HepG2 (cell line): Measurements from ENCODE around the gene IER5L. TPM values are rescaled to one million over a fixed set of nuclear protein-coding genes. Genes with fewer than 3 reads are reported as not detected.
A peak's percentile ranks its signal among the peaks of the same experiment; 100 is the strongest.

ENCODE experiments used
- ATAC-seq: fragments of 200-7000 bp; cut with Tn5 transposase; 3 replicates; pipeline ENCODE4 v1.9.1; 2020; ENCODE audit warnings: mild to moderate bottlenecking, moderate library complexity
- BruUV-seq: library from RNA; stranded (reverse); fragments of 400-500 nt; replicated peaks from 2 replicates; lab custom pipeline; 2021; lab: Mats Ljungman, UMichigan
- CTCF ChIA-PET: fragments of 300-600 bp; formaldehyde crosslinking; extraction: SDS; loops from one replicate; lab custom pipeline; 2021; ENCODE audit warnings: low total read pairs, inconsistent platforms, low intra/inter-chr PET ratio; lab: Yijun Ruan, JAX
- POLR2A ChIA-PET: fragments of 350-600 bp; sonication (Branson Sonifier 250); formaldehyde crosslinking; loops from one replicate; lab custom pipeline; 2020; ENCODE audit warnings: antibody characterized with exemption, inconsistent platforms; lab: Yijun Ruan, JAX
- DNase-seq: peaks from one replicate; pipeline ENCODE4 v3.0.0-alpha.2; 2015; ENCODE audit warnings: low spot score
- FAIRE-seq: peaks from 3 replicates; lab custom pipeline; 2011; peaks lifted over from hg19 to GRCh38; lab: Jason Lieb, UNC
- H2AFZ ChIP-seq: one replicate; pipeline ENCODE4 v1.6.1; 2011; ENCODE audit warnings: low read length, inconsistent platforms
- H3K27ac ChIP-seq: fragments of 300-600 bp; 3 replicates; pipeline ENCODE4 v1.8.0; 2011; ENCODE audit warnings: mixed run types, mild to moderate bottlenecking, mixed read lengths, low read length, inconsistent platforms; ENCODE audit not compliant: insufficient read depth; ENCODE audit errors: extremely low read length
- H3K27me3 ChIP-seq, 2 experiments: fragments of 200-600 bp in 1 of 2; 2 replicates in 1 of 2; 3 replicates in 1 of 2; pipeline versions ENCODE4 v1.6.0 to v1.8.0; 2011; ENCODE audit warnings: low read length in 2 of 2, mild to moderate bottlenecking in 2 of 2, moderate library complexity in 2 of 2, inconsistent platforms in 1 of 2; ENCODE audit not compliant: insufficient read depth in 2 of 2, control insufficient read depth in 1 of 2
- H3K36me3 ChIP-seq, 2 experiments: fragments of 200-600 bp in 1 of 2; replicated peaks in 1 of 2; 2 replicates in 1 of 2; 3 replicates in 1 of 2; pipeline versions ENCODE4 v1.5.1 to v1.8.0; 2011; ENCODE audit warnings: low read length in 2 of 2, inconsistent platforms in 1 of 2; ENCODE audit not compliant: insufficient read depth in 2 of 2, control insufficient read depth in 1 of 2
- H3K4me1 ChIP-seq: 2 replicates; pipeline ENCODE4 v1.5.1; 2012; ENCODE audit warnings: low read length, inconsistent platforms; ENCODE audit not compliant: insufficient read depth
- H3K4me2 ChIP-seq: 2 replicates; pipeline ENCODE4 v1.6.0; 2011; ENCODE audit warnings: low read depth, low read length, inconsistent platforms
- H3K4me3 ChIP-seq, 3 experiments: fragments of 200-600 bp in 1 of 3; sonication (generic), shearing (Covaris generic) in 1 of 3; replicated peaks in 1 of 3; 2 replicates each; pipeline ENCODE4 v1.5.1; 2011 to 2016; ENCODE audit warnings: low read length in 3 of 3, inconsistent platforms in 2 of 3, low read depth in 2 of 3, mild to moderate bottlenecking in 2 of 3, control low read depth in 1 of 3, mixed read lengths in 1 of 3; ENCODE audit not compliant: insufficient read depth in 1 of 3
- H3K79me2 ChIP-seq: one replicate; pipeline ENCODE4 v1.6.1; 2011; ENCODE audit warnings: low read length, inconsistent platforms; ENCODE audit not compliant: insufficient read depth
- H3K9ac ChIP-seq: 2 replicates; pipeline ENCODE4 v1.6.0; 2011; ENCODE audit warnings: mild to moderate bottlenecking, low read depth, low read length, inconsistent platforms; ENCODE audit not compliant: insufficient read depth
- H3K9me3 ChIP-seq: 2 replicates; pipeline ENCODE4 v1.5.1; 2012; ENCODE audit warnings: mild to moderate bottlenecking, low read length
- H4K20me1 ChIP-seq: 2 replicates; pipeline ENCODE4 v1.6.0; 2011; ENCODE audit warnings: inconsistent platforms, mild to moderate bottlenecking, low read length, moderate library complexity; ENCODE audit not compliant: insufficient read depth
- NFE2L1 ChIP-seq: sonication (generic); formaldehyde crosslinking; IDR thresholded peaks from 2 replicates; pipeline ENCODE4 v1.4.0; 2020; ENCODE audit warnings: missing genetic modification reagents, mild to moderate bottlenecking, borderline replicate concordance
- RBM39 ChIP-seq: fragments of 200-400 bp; formaldehyde crosslinking; IDR thresholded peaks from one replicate; pipeline ENCODE4 v1.6.1; 2018; ENCODE audit warnings: antibody characterized with exemption, mild to moderate bottlenecking, low read depth, low read length; ENCODE audit not compliant: poor library complexity, severe bottlenecking
- TEAD2 ChIP-seq: sonication (generic); formaldehyde crosslinking; IDR thresholded peaks from 2 replicates; pipeline ENCODE4 v1.9.0; 2021; ENCODE audit warnings: missing genetic modification reagents
- ZKSCAN5 ChIP-seq: sonication (generic); formaldehyde crosslinking; IDR thresholded peaks from 2 replicates; pipeline ENCODE4 v1.5.1; 2020; ENCODE audit warnings: mild to moderate bottlenecking, missing genetic modification reagents
- ZNF607 ChIP-seq: sonication (generic); formaldehyde crosslinking; IDR thresholded peaks from 2 replicates; pipeline ENCODE4 v1.5.1; 2020; ENCODE audit warnings: missing genetic modification reagents, mild to moderate bottlenecking, borderline replicate concordance
- WGBS: methylation state at CpG from one replicate; pipeline ENCODE4 v1.1.6; 2017; ENCODE audit warnings: low lambda C conversion rate; 5-methylcytosine and 5-hydroxymethylcytosine counted together
- in situ Hi-C: cut with HindIII; loops from 2 replicates; pipeline ENCODE4 v1.10.0; 2017; ENCODE audit warnings: low pct_unique_long_range_greater_than_20kb; ENCODE audit not compliant: extremely low pct_ligation_motif_present
- intact Hi-C: fragments of 100-400 bp; cut with micrococcal nuclease; formaldehyde crosslinking; loops from one replicate; pipeline ENCODE4 v1.10.0; 2022; ENCODE audit not compliant: unreplicated experiment
- polyA plus RNA-seq, 8 experiments: library from polyadenylated mRNA; depleted of rRNA in 3 of 8; stranded (reverse) in 7 of 8; unstranded in 1 of 8; fragments of >200 nt; fragmentation: Illumina TruSeq in 4 of 8; extraction: Trizol in 4 of 8; gene quantifications; 2 replicates each; pipeline versions ENCODE4 v1.2.1 to v1.2.3, GENCODE V29; 2011 to 2016; ENCODE audit warnings: low read depth in 4 of 8, missing spikeins in 1 of 8, mixed read lengths in 1 of 8; ENCODE audit not compliant: insufficient read depth in 1 of 8
- total RNA-seq, 5 experiments: library from RNA; depleted of rRNA; stranded (reverse); fragments of >200 nt; fragmentation: Illumina TruSeq; extraction: Trizol; gene quantifications; 2 replicates each; pipeline ENCODE4 v1.2.3, GENCODE V29; 2016; ENCODE audit warnings: low read depth in 1 of 5

Gene IER5L
- total and polyA plus RNA-seq, 2 of the 13 experiments (the other 11 are each of a cell fraction or from before 2014, with no cell fraction given) = 1.8 to 3.3 TPM

DNA sequence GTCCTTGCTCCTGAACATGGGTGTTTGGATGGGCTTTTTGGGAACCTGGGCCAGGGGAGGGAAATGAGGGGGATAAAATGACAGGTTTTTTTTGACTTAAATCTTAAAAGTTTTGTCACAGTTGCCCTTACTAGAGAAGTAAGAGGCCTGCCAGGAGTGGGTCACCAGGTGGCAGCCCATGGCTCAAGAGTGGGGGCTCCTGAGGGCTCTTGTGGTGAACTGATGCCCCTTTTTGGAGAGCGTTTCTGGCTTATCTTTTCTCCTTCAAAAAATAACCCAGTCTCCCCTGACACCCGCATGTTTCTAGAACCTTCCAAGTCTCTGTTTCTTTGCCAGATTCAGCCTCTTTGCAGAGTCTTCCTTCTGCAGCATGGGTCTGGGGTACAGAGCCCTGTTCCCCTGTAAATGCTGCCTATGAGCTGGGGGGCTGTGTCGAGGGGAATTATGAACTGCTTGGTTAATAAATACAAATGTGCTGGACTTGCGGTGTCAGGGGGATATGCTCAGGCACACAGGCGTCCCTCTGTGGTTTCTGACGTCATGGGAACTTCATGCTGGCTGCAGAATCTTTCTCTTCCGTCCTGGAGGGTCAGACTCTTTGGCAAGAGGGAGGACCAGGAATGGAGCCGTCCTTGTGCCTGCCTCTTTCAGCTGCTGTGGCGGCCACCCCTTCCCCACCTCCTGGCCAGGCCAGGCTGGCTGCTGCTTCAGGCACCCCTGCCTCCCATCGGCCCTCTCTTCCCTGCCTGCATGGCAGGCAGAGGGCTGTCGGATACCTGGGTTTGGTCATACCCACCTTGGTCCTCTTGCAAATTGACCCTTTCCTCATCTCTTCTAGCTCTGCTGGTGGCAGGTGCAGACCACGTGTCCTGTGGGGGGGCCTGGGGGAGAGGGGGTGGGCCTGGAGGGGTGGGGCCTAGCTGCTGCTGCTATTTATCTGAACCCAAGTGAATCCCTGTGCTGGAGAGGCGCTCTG is 36.7 kb downstream of the IER5L start:
- Histone ChIP-seq H3K4me2 (peak overlapping the region; percentile 97), H3K9me3 (no peaks in the 10 kb centered on the region), H3K36me3 (peaks cover 9 to 51% of the 10 kb centered on the region in 2 experiments), H3K4me1 (peaks cover 64% of the 10 kb centered on the region), H3K79me2 (peaks cover 6% of the 10 kb centered on the region), H3K27me3 (no peaks in the 10 kb centered on the region), H3K4me3 (peak overlapping the region; percentile 48 to 75 (median 57); a peak in 5 of 6 replicates), H2AFZ (no peak overlapping the region), H3K27ac (peak overlapping the region; percentile 98), H4K20me1 (no peaks in the 10 kb centered on the region), H3K9ac (peak overlapping the region; percentile 96)
- in situ Hi-C loops = loop anchor here (5.0 kb wide), 2 partner anchors 36 to 481 kb away; partner anchors contain the start of genes C9orf50 and IER5L
- intact Hi-C loops = loop anchor here (5.0 kb wide), 1 partner anchor 36 kb away; the partner anchor contains the start of gene IER5L
- no peak for DNase-seq
- FAIRE-seq = no peak
- no peak for TF ChIP-seq ZKSCAN5 (CRISPR knock-in tag)
- no peak for TF ChIP-seq TEAD2 (CRISPR knock-in tag)
- no peak for TF ChIP-seq RBM39
- no peak for TF ChIP-seq NFE2L1 (CRISPR knock-in tag)
- no peak for TF ChIP-seq ZNF607 (CRISPR knock-in tag)
- ATAC-seq = no peak
- 81% methylated on average over 13 of the region's 13 CpGs for WGBS
- ChIA-PET CTCF (no interaction called here), POLR2A (interaction anchor here (0.8 to 3.5 kb wide), 24 partner anchors 10 to 484 kb away, joined by 3 to 55 read pairs (median 6); partner anchors contain the start of genes C9orf50, CRAT, IER5L and NTMT1)
- no TSS peak for BruUV-seq
